ENCODE results near the gene AAK1. TPM values are rescaled to one million over a fixed set of nuclear protein-coding genes. Genes with fewer than 3 reads are reported as not detected.
A peak's percentile ranks its signal among the peaks of the same experiment; 100 is the strongest.

AAK1 gene
- polyA plus RNA-seq, 3 donors: 9.8 to 18.9 (median 10.8) TPM

- peak; percentile 73 to 79 (median 79) for DNase-seq
- WGBS (ENCODE audit: insufficient coverage): no CpG with 5 or more reads among the region's 4 CpGs
- Histone ChIP-seq H3K27ac (ENCODE audit: low read depth in 1 of 2, low read length in 2 of 2) (no peak overlapping the region), H3K36me3 (replicated peaks in 1 of 2; ENCODE audit: control insufficient read depth in 1 of 2, insufficient read depth in 2 of 2, low read length in 2 of 2) (peaks cover 9 to 27% of the 10 kb centered on the region in 2 donors), H3K4me1 (ENCODE audit: control insufficient read depth in 1 of 2, insufficient read depth in 2 of 2, low read length in 2 of 2) (peaks cover 18 to 31% of the 10 kb centered on the region in 2 donors), H4K20me1 (ENCODE audit: insufficient read depth, low read length) (peaks cover 85% of the 10 kb centered on the region), H3K79me2 (ENCODE audit: insufficient read depth, low read length) (peaks cover 99% of the 10 kb centered on the region), H2AFZ (ENCODE audit: insufficient read depth, low read depth, low read length, poor library complexity, severe bottlenecking) (no peak overlapping the region), H3K9me3 (replicated peaks in 1 of 2; ENCODE audit: control insufficient read depth in 1 of 2, insufficient read depth in 1 of 2, low read length in 2 of 2) (no peaks in the 10 kb centered on the region), H3K4me3 (replicated peaks in 1 of 3; ENCODE audit: low read depth in 2 of 3, low read length in 3 of 3) (no peak overlapping the region), H3K27me3 (ENCODE audit: control insufficient read depth in 2 of 2, insufficient read depth in 2 of 2, low read length in 2 of 2) (no peaks in the 10 kb centered on the region), H3K9ac (ENCODE audit: insufficient read depth, low read length, poor library complexity, severe bottlenecking) (no peak overlapping the region), H3K4me2 (replicated peaks; ENCODE audit: extremely low read depth, low read length, poor library complexity, severe bottlenecking) (no peak overlapping the region)
- intact Hi-C loops (cut with micrococcal nuclease): no loop called here
- Mint-ChIP-seq H3K27me3 (ENCODE audit: low read depth in 3 of 3) (no peaks in the 10 kb centered on the region), H3K4me1 (peaks cover 46% of the 10 kb centered on the region), H3K27ac (peak overlapping the region in 3 of 7 donors; percentile 8 to 25 (median 23)), H3K4me3 (no peak overlapping the region), H3K36me3 (peaks cover 21 to 24% of the 10 kb centered on the region in 2 donors), H3K9me3 (no peaks in the 10 kb centered on the region)
- TF ChIP-seq CTCF (IDR thresholded peaks at IDR 0.05): no peak
Measured at GRCh38 chr2:69634196-69634821, 9.2 kb downstream of the AAK1 start.

- H3K27ac Mint-ChIP-seq: peak overlapping the region in 3 of 7 donors; percentile 20 to 33 (median 21)
- peaks cover 32% of the 10 kb centered on the region for H3K4me1 Mint-ChIP-seq
- DNase-seq: peak in 2 of 3 donors; percentile 21 to 29
- no peaks in the 10 kb centered on the region for H3K27me3 Mint-ChIP-seq (ENCODE audit: low read depth in 3 of 3)
- H3K27ac ChIP-seq (ENCODE audit: low read depth in 1 of 2, low read length in 2 of 2): no peak overlapping the region
- H3K4me3 ChIP-seq (replicated peaks in 1 of 3; ENCODE audit: low read depth in 2 of 3, low read length in 3 of 3): no peak overlapping the region
- no peak overlapping the region for H2AFZ ChIP-seq (ENCODE audit: insufficient read depth, low read depth, low read length, poor library complexity, severe bottlenecking)
- peaks cover 79% of the 10 kb centered on the region for H4K20me1 ChIP-seq (ENCODE audit: insufficient read depth, low read length)
- H3K4me2 ChIP-seq (replicated peaks; ENCODE audit: extremely low read depth, low read length, poor library complexity, severe bottlenecking): no peak overlapping the region
- H3K9me3 Mint-ChIP-seq: no peaks in the 10 kb centered on the region
- no peak for TF ChIP-seq CTCF (IDR thresholded peaks at IDR 0.05)
- no peaks in the 10 kb centered on the region for H3K9me3 ChIP-seq (replicated peaks in 1 of 2; ENCODE audit: control insufficient read depth in 1 of 2, insufficient read depth in 1 of 2, low read length in 2 of 2)
- peaks cover 0 to 7% of the 10 kb centered on the region in 2 donors for H3K36me3 ChIP-seq (replicated peaks in 1 of 2; ENCODE audit: control insufficient read depth in 1 of 2, insufficient read depth in 2 of 2, low read length in 2 of 2)
- no peaks in the 10 kb centered on the region for H3K27me3 ChIP-seq (ENCODE audit: control insufficient read depth in 2 of 2, insufficient read depth in 2 of 2, low read length in 2 of 2)
- peaks cover 97% of the 10 kb centered on the region for H3K79me2 ChIP-seq (ENCODE audit: insufficient read depth, low read length)
- H3K4me3 Mint-ChIP-seq: no peak overlapping the region
- intact Hi-C loops (cut with micrococcal nuclease): no loop called here
- H3K36me3 Mint-ChIP-seq: peaks cover 3 to 6% of the 10 kb centered on the region in 2 donors
- no peak overlapping the region for H3K9ac ChIP-seq (ENCODE audit: insufficient read depth, low read length, poor library complexity, severe bottlenecking)
- peaks cover 34 to 49% of the 10 kb centered on the region in 2 donors for H3K4me1 ChIP-seq (ENCODE audit: control insufficient read depth in 1 of 2, insufficient read depth in 2 of 2, low read length in 2 of 2)
Measured at GRCh38 chr2:69631402-69631801, 12.1 kb downstream of the AAK1 start.

Measured in CD14-positive monocyte (primary cell).